Measurements from ENCODE around the gene TFEB.

Gene TFEB

DNA sequence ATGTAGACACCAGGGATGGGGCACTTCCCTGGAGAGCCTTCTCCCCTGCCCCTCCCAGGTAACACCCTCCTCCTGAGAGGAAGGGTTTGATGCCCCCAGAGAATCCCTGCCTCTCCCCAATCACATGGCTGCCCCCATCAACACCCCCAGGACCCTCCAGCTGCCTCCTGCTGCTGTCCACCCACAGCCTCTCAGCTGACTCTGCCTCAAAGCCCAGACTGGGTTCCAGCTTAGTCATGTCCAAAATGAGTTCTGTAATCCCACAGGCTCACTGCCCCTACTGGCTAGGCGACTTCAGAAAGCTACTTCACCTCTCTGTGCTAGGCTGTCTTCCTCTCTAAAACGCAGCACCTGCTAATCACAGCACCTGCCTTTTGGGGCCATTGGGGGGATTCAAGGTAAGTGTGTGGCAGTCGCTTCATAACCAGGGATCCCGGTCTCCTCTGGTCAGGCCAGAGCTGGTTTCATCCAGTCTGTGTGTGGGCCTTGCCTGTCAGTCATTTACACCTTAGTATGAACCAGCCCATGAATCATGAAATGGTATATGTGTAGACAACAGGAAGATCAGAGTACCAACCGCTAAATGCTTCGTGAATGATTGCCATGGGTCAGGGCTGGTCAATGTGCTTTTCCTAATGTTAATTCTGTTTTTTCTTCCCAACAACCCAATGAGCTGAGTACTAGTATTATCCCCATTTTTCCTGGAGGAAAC lies 40.4 kb downstream of the TFEB start:
- TF ChIP-seq, protein P1, sequence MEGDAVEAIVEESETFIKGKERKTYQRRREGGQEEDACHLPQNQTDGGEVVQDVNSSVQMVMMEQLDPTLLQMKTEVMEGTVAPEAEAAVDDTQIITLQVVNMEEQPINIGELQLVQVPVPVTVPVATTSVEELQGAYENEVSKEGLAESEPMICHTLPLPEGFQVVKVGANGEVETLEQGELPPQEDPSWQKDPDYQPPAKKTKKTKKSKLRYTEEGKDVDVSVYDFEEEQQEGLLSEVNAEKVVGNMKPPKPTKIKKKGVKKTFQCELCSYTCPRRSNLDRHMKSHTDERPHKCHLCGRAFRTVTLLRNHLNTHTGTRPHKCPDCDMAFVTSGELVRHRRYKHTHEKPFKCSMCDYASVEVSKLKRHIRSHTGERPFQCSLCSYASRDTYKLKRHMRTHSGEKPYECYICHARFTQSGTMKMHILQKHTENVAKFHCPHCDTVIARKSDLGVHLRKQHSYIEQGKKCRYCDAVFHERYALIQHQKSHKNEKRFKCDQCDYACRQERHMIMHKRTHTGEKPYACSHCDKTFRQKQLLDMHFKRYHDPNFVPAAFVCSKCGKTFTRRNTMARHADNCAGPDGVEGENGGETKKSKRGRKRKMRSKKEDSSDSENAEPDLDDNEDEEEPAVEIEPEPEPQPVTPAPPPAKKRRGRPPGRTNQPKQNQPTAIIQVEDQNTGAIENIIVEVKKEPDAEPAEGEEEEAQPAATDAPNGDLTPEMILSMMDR (IDR thresholded peaks at IDR 0.05), result no peak

DNA sequence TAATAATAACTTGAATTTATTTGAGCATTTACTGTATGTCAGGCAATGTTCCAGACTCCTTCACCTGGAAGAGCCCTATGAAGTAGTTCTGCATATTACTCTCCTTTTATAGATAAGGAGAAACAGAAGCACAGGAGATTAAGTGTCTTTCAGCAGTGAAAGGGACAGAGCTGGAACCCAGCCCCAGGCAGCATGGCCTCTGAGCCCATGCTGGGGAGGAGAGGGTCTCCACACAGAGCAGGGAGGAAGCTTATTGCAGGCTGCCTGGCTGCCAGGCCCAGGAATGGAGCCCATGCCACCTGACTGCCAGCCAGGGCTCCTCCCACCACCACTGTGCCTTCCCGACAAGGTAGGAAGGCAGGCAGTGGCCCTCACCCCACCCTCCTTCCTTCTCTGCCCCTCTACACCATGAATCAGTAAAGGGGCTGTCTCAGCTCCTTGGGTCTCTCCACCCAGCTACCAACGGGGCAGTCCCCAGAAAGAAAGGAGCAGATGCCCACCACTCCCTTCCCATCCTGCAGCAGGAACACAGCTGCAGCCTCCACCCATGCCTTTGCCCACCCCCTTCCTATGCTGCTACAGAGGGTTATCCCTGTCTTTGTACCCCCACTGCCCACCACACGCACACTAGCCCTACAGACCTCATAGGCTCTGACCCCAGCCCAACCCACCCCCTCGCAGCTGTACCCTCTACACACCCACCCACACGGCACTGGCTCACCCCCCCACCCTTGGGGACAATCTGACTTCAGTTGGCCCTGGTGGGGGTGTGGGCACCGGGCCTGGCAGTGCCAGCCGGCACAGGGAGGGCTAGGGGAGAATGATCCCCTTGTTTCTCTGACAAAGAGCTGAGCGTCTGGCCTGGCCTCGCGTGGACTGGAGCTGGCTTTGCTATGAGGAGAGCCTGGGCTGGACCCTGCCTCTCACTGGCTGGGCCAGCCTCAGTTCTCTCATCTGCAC lies 41.8 kb downstream of the TFEB start:
- TF ChIP-seq, protein P1 (IDR thresholded peaks at IDR 0.05), result no peak

DNA sequence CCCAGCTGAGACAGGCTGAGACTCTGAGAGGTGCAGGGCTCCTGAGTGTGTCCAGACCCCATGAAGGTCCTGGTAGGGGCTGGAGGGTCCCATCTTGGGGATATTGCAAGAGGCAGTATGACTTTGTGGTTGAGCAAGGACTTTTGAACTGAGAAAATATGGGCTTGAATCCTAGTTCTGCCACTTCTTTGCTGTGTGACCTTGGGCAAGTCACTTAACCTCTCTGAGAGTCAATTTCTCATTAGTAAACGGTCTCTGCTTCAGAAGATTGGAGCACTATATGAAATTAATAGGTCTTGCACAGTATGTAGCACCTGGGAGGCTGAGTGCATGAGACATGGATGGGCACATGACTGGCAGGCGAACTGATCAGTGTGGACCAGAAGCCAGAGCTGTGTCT lies 42.7 kb downstream of the TFEB start:
- TF ChIP-seq, protein P1 (IDR thresholded peaks at IDR 0.05), result no peak

DNA sequence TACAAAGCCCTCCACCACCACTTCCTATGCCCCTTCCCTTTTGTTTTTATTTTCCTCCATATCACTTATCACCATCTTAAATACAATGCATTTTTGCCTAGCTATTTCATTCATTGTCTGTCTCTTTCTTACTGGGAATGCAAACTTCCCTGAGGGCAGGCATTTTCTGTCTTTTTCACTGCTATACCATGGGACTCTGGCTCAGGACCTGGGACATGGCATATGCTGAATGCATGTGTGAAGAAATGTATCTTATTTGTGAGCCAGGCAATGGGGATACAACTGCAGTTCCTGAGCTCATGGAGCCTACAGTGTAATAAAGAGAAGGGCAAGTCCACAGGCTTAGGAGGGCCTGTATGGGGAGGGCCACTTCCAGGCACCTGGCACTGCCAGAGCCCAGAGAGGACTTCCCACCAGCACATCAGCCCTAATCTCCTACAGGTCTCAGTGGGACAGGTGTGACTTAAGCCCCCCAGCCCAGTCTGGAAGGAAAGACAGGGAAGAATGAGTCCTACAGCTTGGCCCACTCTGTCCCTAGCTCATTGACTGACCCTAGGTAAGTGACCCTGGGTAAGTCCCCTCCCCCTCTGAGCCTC lies 43.2 kb downstream of the TFEB start:
- TF ChIP-seq, protein P1 (IDR thresholded peaks at IDR 0.05), result no peak

DNA sequence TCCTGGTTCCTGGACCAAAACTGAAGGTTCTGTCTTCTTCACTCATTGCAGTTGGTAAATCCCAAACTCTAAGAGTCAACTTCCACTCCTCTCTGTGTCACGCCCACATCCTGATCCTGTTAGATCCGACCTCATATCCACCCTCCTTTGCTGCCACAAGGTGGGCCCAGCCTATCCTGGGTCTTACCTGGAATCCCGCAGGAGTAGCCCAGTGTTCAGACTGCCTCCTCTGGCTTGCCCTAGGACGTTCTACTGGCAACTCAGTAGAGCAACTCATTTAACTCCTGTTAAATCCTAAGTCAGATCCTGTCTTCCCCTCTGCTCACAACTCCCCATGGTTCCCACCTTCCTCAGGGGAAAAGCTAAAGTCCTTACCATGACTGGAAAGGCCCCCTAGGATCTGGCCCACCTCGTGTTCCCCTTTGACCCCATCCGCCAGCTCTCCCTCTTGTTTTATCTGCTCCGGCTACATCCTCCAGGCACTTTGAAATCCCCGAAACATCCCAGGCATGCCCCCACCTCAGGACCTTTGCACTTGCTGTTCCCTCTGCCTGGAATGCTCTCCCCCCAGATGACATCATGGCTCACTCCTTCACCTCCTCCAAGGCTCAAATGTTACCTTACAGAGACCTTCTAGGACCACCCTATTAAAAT lies 43.9 kb downstream of the TFEB start:
- TF ChIP-seq, protein P1 (IDR thresholded peaks at IDR 0.05), result no peak

DNA sequence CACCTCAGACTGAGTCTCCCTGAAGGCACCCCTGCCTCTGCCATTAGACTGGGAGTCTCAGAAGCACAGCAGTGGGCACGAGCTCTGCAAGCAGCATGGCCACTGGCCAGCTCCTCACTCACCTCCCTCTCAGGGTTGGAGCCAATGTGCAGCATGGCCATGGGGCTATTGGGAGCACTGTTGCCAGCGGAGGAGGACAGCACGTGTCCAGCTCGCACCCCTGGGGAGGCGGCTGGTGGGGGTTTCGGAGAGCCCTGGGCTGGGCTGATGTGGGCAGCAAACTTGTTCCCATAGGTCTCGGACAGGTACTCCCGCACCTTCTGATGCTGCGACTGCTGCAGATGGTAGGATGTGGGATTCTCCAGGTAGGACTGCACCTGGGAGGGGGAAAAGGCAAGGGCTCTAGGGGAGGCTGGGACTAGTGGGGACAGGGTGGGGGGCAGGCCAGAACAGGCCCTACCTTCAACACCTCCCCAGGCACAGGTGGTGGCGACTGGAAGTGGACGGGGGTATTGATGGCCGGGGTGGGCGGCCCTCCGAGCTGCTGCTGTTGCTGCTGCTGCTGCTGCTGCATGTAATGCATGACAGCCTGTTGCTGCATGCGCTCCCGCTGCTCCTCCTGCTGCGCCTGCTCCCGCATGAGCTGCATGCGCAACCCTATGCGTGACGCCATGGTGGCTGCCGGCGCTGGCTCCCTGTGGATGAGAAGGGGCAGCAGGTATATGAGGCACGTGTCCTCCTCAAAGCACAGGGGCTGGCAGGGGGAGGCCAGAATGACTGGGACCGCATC lies 44.7 kb downstream of the TFEB start:
- TF ChIP-seq, protein P1 (IDR thresholded peaks at IDR 0.05), result no peak

Measured in LNCAP (cell line).